Transverse colon (tissue), 4 donors: ENCODE measurements around the gene TBC1D2B. TPM values are rescaled to one million over a fixed set of nuclear protein-coding genes. Genes with fewer than 3 reads are reported as not detected.
A peak's percentile ranks its signal among the peaks of the same experiment; 100 is the strongest.

Experiments
- DNase-seq: peaks from one replicate; pipeline ENCODE4 v3.0.0-alpha.2; 2019
- H3K27ac ChIP-seq, 4 donors: fragments of 200-600 bp; sonication (generic); 2 replicates each; pipeline ENCODE4 v1.5.1; 2016 to 2018; ENCODE audit warnings: inconsistent platforms in 4 of 4
- H3K27me3 ChIP-seq: fragments of 200-600 bp; sonication (generic); 2 replicates; pipeline ENCODE4 v1.5.1; 2017; ENCODE audit warnings: inconsistent platforms
- H3K36me3 ChIP-seq, 4 donors: fragments of 200-600 bp; sonication (generic); 2 replicates each; pipeline ENCODE4 v1.5.1; 2017 to 2019; ENCODE audit warnings: inconsistent platforms in 4 of 4
- H3K4me1 ChIP-seq, 4 donors: fragments of 200-600 bp; sonication (generic); 2 replicates each; pipeline ENCODE4 v1.5.1; 2017 to 2020; ENCODE audit warnings: inconsistent platforms in 4 of 4
- H3K4me3 ChIP-seq, 4 donors: fragments of 200-600 bp; sonication (generic); 1 replicate in 1 of 4; 2 replicates in 3 of 4; pipeline versions ENCODE4 v1.5.1 to v1.6.1; 2017 to 2019; ENCODE audit warnings: inconsistent platforms in 4 of 4
- H3K9me3 ChIP-seq, 2 donors: fragments of 200-600 bp; sonication (generic); 2 replicates each; pipeline ENCODE4 v1.5.1; 2017 to 2019; ENCODE audit warnings: inconsistent platforms in 2 of 2
- CTCF ChIP-seq, 5 experiments: fragments of 200-600 bp in 3 of 5; fragments of 450-650 bp in 2 of 5; sonication (generic) in 3 of 5; IDR thresholded peaks; 1 replicate in 2 of 5; 2 replicates in 3 of 5; pipeline ENCODE4 v1.5.1; 2016 to 2017; ENCODE audit warnings: antibody characterized with exemption in 5 of 5, inconsistent platforms in 3 of 5, mild to moderate bottlenecking in 2 of 5, moderate library complexity in 1 of 5
- EP300 ChIP-seq: sonication (generic); formaldehyde crosslinking; IDR thresholded peaks from one replicate; pipeline ENCODE4 v1.6.1; 2017; ENCODE audit warnings: antibody characterized with exemption, low read depth
- POLR2A ChIP-seq: fragments of 450-650 bp; IDR thresholded peaks from one replicate; pipeline ENCODE4 v1.6.1; 2016; ENCODE audit warnings: antibody characterized with exemption, mild to moderate bottlenecking, moderate library complexity
- POLR2AphosphoS5 ChIP-seq, 3 donors: sonication (generic); formaldehyde crosslinking; IDR thresholded peaks; one replicate each; pipeline ENCODE4 v1.6.1; 2016; ENCODE audit warnings: antibody characterized with exemption in 3 of 3
- WGBS, 2 donors: methylation state at CpG; one replicate each; pipeline ENCODE4 v1.1.5; 2018; ENCODE audit warnings: low coverage in 1 of 2; 5-methylcytosine and 5-hydroxymethylcytosine counted together
- in situ Hi-C, 4 donors: fragments of 200-750 bp; cut with MboI; loops; one replicate each; pipeline versions ENCODE4 v1.15.0 to v1.15.1; 2017; ENCODE audit warnings: low sequenced_read_pairs in 3 of 4, low pct_ligation_motif_present in 1 of 4, low pct_unique_long_range_greater_than_20kb in 1 of 4
- intact Hi-C: fragments of 100-400 bp; cut with DNase I; formaldehyde crosslinking; loops from one replicate; pipeline ENCODE4 v1.15.1; 2023; ENCODE audit warnings: low total_unique reads
- total RNA-seq, 4 donors: library from RNA; depleted of rRNA; stranded (reverse); fragments of >200 nt; gene quantifications; one replicate each; pipeline ENCODE4 v1.1.0, GENCODE V29; 2016

TBC1D2B gene
- total RNA-seq, 4 donors from 2014 or later: 40.4 to 62.6 (median 53.8) TPM

GRCh38 chr15:78038585-78039247 is 38.8 kb downstream of the TBC1D2B start:
- Histone ChIP-seq H3K27me3 (no peaks in the 10 kb centered on the region), H3K9me3 (no peaks in the 10 kb centered on the region), H3K27ac (peak overlapping the region; percentile 1 to 38 (median 15)), H3K4me1 (peaks cover 19 to 57% (median 37%) of the 10 kb centered on the region in 4 donors), H3K36me3 (peaks cover 0 to 4% (median under 1%) of the 10 kb centered on the region in 4 donors), H3K4me3 (no peak overlapping the region)
- in situ Hi-C loops: no loop called here
- WGBS, 2 donors: 88% methylated on average over 8 of the region's 8 CpGs; no CpG with 5 or more reads in 1 of the 2 donors
- intact Hi-C loops: no loop called here
- TF ChIP-seq POLR2AphosphoS5 (IDR thresholded peaks at IDR 0.05) (no peak), POLR2A (no peak), EP300 (no peak), CTCF (IDR thresholded peaks at IDR 0.05) (no peak)
- no peak for DNase-seq

GRCh38 chr15:78037779-78038305 is 39.7 kb downstream of the TBC1D2B start:
- no peaks in the 10 kb centered on the region for H3K27me3 ChIP-seq
- in situ Hi-C loops (no loop called here), intact Hi-C loops (no loop called here)
- peaks cover 0 to 4% (median 0%) of the 10 kb centered on the region in 4 donors for H3K36me3 ChIP-seq
- no peaks in the 10 kb centered on the region for H3K9me3 ChIP-seq
- H3K27ac ChIP-seq: peak overlapping the region; percentile 1 to 38 (median 15)
- 64 to 69% methylated on average over 4 of the region's 4 CpGs for WGBS, 2 donors
- TF ChIP-seq CTCF (IDR thresholded peaks at IDR 0.05): no peak
- TF ChIP-seq EP300: no peak
- no peak for TF ChIP-seq POLR2A
- no peak for TF ChIP-seq POLR2AphosphoS5 (IDR thresholded peaks at IDR 0.05)
- no peak for DNase-seq
- peaks cover 19 to 59% (median 38%) of the 10 kb centered on the region in 4 donors for H3K4me1 ChIP-seq
- no peak overlapping the region for H3K4me3 ChIP-seq

- Histone ChIP-seq H3K36me3 (peaks cover 0 to 4% (median 0%) of the 10 kb centered on the region in 4 donors), H3K4me3 (no peak overlapping the region), H3K27ac (peak overlapping the region in 3 of 4 donors; percentile 12 to 38 (median 13)), H3K9me3 (no peaks in the 10 kb centered on the region), H3K4me1 (peaks cover 19 to 60% (median 38%) of the 10 kb centered on the region in 4 donors), H3K27me3 (no peaks in the 10 kb centered on the region)
- 0 to 77% methylated on average over 1 to 7 of the region's 7 CpGs for WGBS, 2 donors
- in situ Hi-C loops: no loop called here
- no peak for DNase-seq
- intact Hi-C loops: no loop called here
- no peak for TF ChIP-seq EP300
- TF ChIP-seq CTCF (IDR thresholded peaks at IDR 0.05): no peak
- TF ChIP-seq POLR2AphosphoS5 (IDR thresholded peaks at IDR 0.05): no peak
- TF ChIP-seq POLR2A: no peak
Measured at GRCh38 chr15:78037328-78037727, 40.2 kb downstream of the TBC1D2B start.

DNA sequence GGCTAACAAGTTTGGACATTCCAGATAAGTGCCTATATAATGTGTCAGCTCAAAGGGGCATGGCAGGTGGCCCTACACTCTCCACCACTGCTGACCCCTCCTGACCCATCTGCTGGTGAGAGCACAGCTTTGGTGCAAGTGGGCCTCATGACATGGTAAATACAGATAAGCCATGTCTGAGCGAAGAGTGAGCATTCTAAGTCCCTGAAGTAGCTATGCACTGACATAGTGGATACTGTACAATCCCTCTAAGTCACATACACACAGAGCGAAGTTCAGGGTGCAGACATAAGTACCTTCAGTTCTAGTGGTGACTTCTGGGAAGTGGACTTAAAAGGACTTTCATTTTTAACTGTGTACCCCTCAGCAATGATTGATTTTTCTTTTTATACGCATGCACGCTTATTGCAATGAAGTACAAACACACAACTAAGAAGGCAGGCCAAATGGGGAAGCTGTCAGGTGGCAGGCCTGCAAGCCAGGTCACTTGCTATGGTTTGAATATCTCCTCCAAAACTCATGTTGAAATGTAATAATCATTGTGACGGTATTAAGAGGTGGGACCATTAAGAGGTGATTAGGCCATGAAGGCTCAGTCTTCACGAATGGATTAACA is 41.5 kb downstream of the TBC1D2B start:
- H3K4me3 ChIP-seq: no peak overlapping the region
- peak overlapping the region; percentile 70 to 86 (median 72) for H3K27ac ChIP-seq
- no peak for TF ChIP-seq EP300
- no peak for TF ChIP-seq POLR2AphosphoS5 (IDR thresholded peaks at IDR 0.05)
- no peak for TF ChIP-seq CTCF (IDR thresholded peaks at IDR 0.05)
- no peak for TF ChIP-seq POLR2A
- intact Hi-C loops (no loop called here), in situ Hi-C loops (no loop called here)
- no peak for DNase-seq
- H3K27me3 ChIP-seq: no peaks in the 10 kb centered on the region
- H3K36me3 ChIP-seq: peaks cover 0 to 4% (median 0%) of the 10 kb centered on the region in 4 donors
- 86 to 93% methylated on average over 3 to 6 of the region's 6 CpGs for WGBS, 2 donors
- peaks cover 19 to 67% (median 38%) of the 10 kb centered on the region in 4 donors for H3K4me1 ChIP-seq
- no peaks in the 10 kb centered on the region for H3K9me3 ChIP-seq
